ENCODE measurements around the gene FAM222A. TPM values are rescaled to one million over a fixed set of nuclear protein-coding genes. Genes with fewer than 3 reads are reported as not detected.
"Not testable (repeated sequence)": the region's sequence is repeated elsewhere in the genome, so short reads cannot be mapped to it uniquely, and the experiment has no call there.

FAM222A gene
- polyA plus RNA-seq, 4 donors: 7.0 to 9.3 (median 8.5) TPM

DNA sequence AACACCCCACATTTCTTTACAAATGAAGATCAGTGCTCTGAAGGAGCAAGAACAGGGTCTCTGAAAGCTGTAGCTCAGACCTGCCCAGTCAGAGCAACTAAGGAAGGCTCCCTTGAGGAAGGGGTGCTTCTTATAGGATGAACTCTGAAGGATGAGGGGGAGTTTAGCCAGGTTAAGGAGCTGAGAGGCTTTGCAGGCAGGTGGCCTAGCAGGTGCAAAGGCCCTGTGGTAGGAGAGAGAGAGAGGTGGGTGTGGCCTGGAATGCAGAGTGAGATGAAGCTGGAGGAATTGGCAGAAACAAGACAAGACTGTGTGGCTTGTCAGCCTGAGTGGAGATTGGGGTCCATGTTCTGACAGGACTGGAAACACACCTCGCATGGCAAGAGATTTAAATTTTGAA is 20.5 kb upstream of the FAM222A start:
- DNase-seq (ENCODE audit: low read depth in 4 of 4, low spot score in 3 of 4): no peak

DNA sequence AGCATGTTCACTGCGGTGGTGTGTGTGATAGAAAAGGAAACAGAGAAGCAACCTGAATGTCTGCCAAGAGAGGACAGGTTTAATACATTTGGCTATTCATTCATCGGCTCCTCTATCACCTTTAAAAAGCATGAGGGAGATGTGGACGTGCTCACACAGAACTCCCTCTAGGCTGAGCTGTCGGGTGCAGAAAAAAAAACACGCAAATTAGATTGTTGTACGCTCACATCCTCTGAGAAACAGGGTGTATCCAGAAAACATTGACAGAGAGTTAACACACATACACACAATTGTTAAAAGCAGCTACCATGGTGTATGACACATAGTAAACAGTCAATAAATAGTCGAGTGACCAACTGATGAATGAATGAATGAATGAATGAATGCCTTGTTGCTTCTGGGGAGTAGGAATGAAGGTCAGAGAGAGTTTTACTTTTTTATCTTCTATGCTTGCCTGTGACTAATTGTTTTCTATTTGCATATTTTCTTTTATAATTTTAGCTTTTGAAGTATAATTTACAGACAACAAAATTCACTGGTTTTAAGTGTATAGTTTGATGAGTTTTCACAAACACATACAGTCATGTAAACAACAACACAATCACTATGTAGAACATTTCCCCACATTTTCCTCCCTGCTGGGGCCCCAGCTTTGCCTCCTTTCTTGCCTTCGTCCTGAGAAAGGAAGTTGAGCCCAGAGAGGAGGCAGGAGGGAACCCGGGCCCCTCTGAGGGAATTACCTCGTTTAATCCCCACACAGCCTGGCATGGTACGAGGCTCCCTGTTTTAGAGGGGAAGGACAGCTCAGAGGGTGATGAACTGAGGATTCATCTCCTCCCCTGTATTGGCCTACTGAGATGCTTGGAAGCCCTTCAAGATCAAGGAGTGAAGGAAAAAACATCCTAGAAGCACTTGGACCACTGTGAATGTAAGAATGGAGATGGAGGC is 19.7 kb upstream of the FAM222A start:
- no peak for DNase-seq (ENCODE audit: low read depth in 4 of 4, low spot score in 3 of 4)

DNA sequence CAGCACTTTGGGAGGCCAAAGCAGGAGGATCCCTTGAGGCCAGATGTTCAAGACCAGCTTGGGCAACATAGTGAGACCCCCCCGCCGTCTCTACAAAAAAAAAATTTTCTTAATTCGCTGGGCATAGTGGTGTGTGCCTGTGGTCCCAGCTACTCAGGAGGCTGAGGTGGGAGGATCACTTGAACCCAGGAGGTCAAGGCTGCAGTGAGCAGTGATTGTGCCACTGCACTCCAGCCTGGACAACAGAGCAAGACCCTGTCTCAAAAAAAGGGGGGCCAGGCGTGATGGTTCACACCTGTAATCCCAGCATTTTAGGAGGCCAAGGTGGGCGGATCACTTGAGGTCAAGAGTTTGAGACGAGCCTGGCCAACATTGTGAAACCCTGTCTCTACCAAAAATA is 19.0 kb upstream of the FAM222A start:
- not testable (repeated sequence) for DNase-seq (ENCODE audit: low read depth in 4 of 4, low spot score in 3 of 4)

GRCh38 chr12:109695416-109695815 is 18.2 kb upstream of the FAM222A start:
- no peak for DNase-seq (ENCODE audit: low read depth in 4 of 4, low spot score in 3 of 4)

DNA sequence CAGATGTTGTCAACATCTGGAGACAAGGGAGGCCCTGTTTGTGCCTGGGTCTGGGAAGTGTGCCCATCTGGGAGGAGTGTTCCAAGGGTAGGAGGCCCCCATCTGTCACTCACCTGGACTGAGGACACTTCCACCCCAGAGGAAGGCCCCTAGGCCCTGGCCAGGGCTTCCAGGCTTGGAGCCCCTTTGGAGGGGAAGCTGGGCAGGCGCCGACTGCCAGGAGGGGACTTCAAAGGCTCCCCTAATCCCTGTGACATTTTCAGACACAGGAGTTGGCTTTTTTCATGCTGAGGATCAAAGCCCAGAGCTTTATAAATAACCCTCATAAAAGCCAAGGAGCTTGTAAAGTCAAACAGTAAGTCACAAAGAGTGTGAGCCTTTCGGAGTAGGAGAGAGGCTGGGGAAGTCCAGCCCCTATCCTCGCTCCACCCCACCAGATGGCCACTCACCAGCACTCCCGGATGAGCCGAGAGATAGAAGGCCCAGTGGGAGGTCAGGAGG is 17.6 kb upstream of the FAM222A start:
- peak in 1 of 4 donors; percentile 52 for DNase-seq (ENCODE audit: low read depth in 4 of 4, low spot score in 3 of 4)

DNA sequence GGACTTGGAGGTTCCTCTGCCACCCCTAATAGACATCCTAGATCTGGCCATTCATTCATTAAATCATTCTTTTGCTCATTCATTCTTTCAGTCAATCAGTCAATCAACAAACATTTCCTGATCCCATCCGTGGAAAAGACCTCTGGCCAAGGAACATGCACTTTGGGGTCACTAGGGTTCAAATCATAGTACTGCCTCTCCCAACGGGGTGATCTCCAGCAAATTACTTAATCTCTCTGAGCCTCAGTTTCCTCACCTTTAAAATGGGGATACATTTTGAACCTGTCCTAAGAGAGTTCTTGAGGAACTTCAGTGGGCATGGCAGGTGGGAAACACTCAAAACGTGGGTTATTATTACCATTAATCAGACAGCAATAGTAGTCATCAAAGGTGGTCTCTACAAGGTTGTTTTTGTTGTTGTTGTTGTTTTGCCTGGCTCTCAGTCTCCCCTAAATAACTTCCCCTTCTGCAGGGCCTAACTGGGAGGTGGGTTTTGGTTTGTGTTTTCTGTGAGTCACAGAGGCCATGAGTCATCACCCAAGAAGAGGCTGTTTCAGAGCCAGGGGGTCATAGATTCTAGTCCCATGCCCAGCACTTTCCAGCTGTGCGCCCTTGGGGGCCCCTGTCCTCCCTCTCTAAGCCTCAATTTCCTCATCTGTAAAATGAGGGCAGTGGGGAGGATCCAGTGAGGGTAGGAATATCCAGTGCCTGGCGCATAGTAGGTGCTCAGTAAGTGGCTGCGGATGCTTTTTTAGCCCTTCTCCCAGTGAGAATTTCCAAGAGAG is 16.9 kb upstream of the FAM222A start:
- DNase-seq (ENCODE audit: low read depth in 4 of 4, low spot score in 3 of 4): no peak

GRCh38 chr12:109697270-109697553 is 16.4 kb upstream of the FAM222A start:
- no peak for DNase-seq (ENCODE audit: low read depth in 4 of 4, low spot score in 3 of 4)

GRCh38 chr12:109697877-109698468 is 15.7 kb upstream of the FAM222A start:
- DNase-seq (ENCODE audit: low read depth in 4 of 4, low spot score in 3 of 4): no peak

GRCh38 chr12:109698820-109699219 is 14.8 kb upstream of the FAM222A start:
- no peak for DNase-seq (ENCODE audit: low read depth in 4 of 4, low spot score in 3 of 4)

DNA sequence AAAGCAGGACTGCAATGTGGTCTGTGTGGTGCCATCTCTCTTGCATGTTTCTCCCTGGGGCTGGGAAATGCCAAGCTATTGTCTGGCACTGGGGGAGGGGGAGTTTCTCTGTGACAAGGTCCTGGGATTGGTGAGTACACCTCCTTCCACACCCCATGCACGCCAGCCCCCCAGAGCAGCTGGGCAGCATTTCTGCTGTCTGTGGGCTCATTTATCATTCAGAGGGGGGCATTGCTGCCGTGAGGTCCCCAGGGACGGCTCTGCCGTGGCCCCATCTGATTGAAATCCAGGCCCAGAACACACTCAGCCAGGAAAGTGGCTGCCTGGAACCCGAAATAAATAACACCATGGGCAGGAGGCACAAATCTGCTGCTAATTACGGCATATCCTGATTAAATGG is 12.6 kb upstream of the FAM222A start:
- no peak for DNase-seq (ENCODE audit: low read depth in 4 of 4, low spot score in 3 of 4)

GRCh38 chr12:109702111-109702841 is 11.3 kb upstream of the FAM222A start:
- DNase-seq (ENCODE audit: low read depth in 4 of 4, low spot score in 3 of 4): no peak

- no peak for DNase-seq (ENCODE audit: low read depth in 4 of 4, low spot score in 3 of 4)
Observed at GRCh38 chr12:109703684-109704083, 9.9 kb upstream of the FAM222A start.

GRCh38 chr12:109704371-109705098 is 9.1 kb upstream of the FAM222A start:
- DNase-seq (ENCODE audit: low read depth in 4 of 4, low spot score in 3 of 4): no peak

- DNase-seq (ENCODE audit: low read depth in 4 of 4, low spot score in 3 of 4): no peak
Observed at GRCh38 chr12:109705291-109705690, 8.3 kb upstream of the FAM222A start.

DNA sequence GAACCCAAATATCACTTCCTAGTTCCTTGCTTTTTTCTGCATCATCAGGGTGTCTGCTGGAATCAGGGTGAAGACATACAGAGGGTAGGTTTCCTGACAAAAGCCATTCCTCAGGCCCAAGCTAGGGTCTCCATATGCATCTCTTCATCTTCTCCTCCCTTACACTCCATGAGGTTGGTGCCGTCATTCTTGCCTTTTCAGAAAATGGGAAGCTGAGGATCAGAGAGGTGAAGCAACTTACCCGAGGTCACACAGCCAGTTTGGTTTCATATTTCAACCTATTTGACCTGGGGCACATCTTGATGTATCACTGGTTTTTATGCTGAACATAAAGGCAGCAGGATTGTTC is 7.3 kb upstream of the FAM222A start:
- no peak for DNase-seq (ENCODE audit: low read depth in 4 of 4, low spot score in 3 of 4)

GRCh38 chr12:109706747-109707469 is 6.7 kb upstream of the FAM222A start:
- DNase-seq (ENCODE audit: low read depth in 4 of 4, low spot score in 3 of 4): no peak

GRCh38 chr12:109707470-109707821 is 6.2 kb upstream of the FAM222A start:
- no peak for DNase-seq (ENCODE audit: low read depth in 4 of 4, low spot score in 3 of 4)

- DNase-seq (ENCODE audit: low read depth in 4 of 4, low spot score in 3 of 4): no peak
Observed at GRCh38 chr12:109708939-109709338, 4.7 kb upstream of the FAM222A start.

- no peak for DNase-seq (ENCODE audit: low read depth in 4 of 4, low spot score in 3 of 4)
Observed at GRCh38 chr12:109709401-109709991, 4.1 kb upstream of the FAM222A start.
